Testis (tissue), 3 donors: ENCODE measurements around the gene KRT8. TPM values are rescaled to one million over a fixed set of nuclear protein-coding genes. Genes with fewer than 3 reads are reported as not detected.

ENCODE experiments used
- DNase-seq: peaks from one replicate; pipeline ENCODE4 v3.0.0-alpha.2; 2019
- H3K27ac ChIP-seq, 2 donors: fragments of 200-600 bp; sonication (generic); one replicate each; pipeline ENCODE4 v1.5.1; 2019
- H3K27me3 ChIP-seq: fragments of 200-600 bp; sonication (generic); one replicate; pipeline ENCODE4 v1.5.1; 2019
- H3K36me3 ChIP-seq: fragments of 200-600 bp; sonication (generic); one replicate; pipeline ENCODE4 v1.5.1; 2017; ENCODE audit warnings: low read depth; ENCODE audit errors: missing control alignments
- H3K4me1 ChIP-seq: fragments of 200-600 bp; sonication (generic); one replicate; pipeline ENCODE4 v1.5.1; 2019
- H3K4me3 ChIP-seq, 2 donors: fragments of 200-600 bp; sonication (generic); one replicate each; pipeline ENCODE4 v1.5.1; 2017 to 2019
- H3K9me3 ChIP-seq: fragments of 200-600 bp; sonication (generic); one replicate; pipeline ENCODE4 v1.5.1; 2017
- POLR2A ChIP-seq: fragments of 450-650 bp; IDR thresholded peaks from one replicate; pipeline ENCODE4 v1.6.1; 2017; ENCODE audit warnings: antibody characterized with exemption, mild to moderate bottlenecking, moderate library complexity
- WGBS, 2 donors: methylation state at CpG; one replicate each; pipeline ENCODE4 v1.1.5; 2018; 5-methylcytosine and 5-hydroxymethylcytosine counted together
- intact Hi-C: fragments of 100-400 bp; cut with DNase I; formaldehyde crosslinking; loops from one replicate; pipeline ENCODE4 v1.15.1; 2023; ENCODE audit warnings: low total_unique reads
- polyA plus RNA-seq: library from polyadenylated mRNA; stranded (reverse); fragments of 350-450 nt; fragmentation: Illumina TruSeq; extraction: RNeasy Lipid Tissue Mini Kit (QIAGEN cat#74804); gene quantifications from one replicate; pipeline ENCODE4 v1.2.3, GENCODE V29; 2014; ENCODE audit warnings: low read depth, low replicate concordance; ENCODE audit not compliant: insufficient read depth
- total RNA-seq, 2 donors: library from RNA; depleted of rRNA; stranded (reverse); fragments of >200 nt; gene quantifications; one replicate each; pipeline ENCODE4 v1.2.3, GENCODE V29; 2016
- TF ChIP-seq, protein P1 (sequence below), 3 experiments: fragments of 450-650 bp in 2 of 3; fragments of 200-600 bp in 1 of 3; sonication (generic) in 1 of 3; IDR thresholded peaks; one replicate each; pipeline ENCODE4 v1.5.1; 2016 to 2019; ENCODE audit warnings: antibody characterized with exemption in 3 of 3, mild to moderate bottlenecking in 2 of 3, moderate library complexity in 1 of 3

KRT8 gene
- total and polyA plus RNA-seq, 3 donors from 2014 or later = 13.2 to 63.0 (median 14.6) TPM

DNA sequence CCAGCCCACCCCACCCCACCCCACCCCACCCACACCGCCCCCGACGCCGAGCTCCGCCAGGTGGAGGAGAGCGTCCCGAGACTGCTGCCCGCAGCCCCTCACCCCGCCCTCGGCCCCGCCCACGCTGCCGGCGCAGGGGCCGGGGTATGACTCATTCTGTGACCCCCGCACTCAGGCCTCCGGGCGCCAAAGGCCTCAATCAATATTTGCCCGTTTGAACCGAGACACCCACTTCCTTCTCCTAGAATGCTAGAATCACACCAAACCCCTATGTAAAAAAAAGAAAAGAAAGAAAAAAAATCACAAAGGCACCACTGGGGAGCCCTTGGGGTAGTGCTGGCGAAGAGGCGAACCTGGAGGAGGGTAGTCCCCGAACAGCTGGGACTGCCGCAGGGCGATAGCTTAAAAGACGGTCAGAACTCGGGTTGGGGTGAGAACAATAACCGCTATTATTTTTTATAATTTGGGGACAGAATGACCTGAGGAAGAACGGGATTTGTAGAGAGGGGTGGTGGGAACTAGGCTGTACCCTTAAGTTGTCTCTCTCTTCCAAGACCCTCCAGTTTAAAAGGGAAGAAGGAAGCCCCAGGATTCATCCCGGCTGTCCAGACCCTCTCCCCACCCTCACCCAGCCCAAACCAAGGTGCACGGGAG lies 894 bp downstream of the KRT8 start:
- H3K9me3 ChIP-seq = no peaks in the 10 kb centered on the region
- WGBS, 2 donors = 17 to 31% methylated on average over 18 to 25 of the region's 31 CpGs
- TF ChIP-seq POLR2A = no peak
- TF ChIP-seq, protein P1, sequence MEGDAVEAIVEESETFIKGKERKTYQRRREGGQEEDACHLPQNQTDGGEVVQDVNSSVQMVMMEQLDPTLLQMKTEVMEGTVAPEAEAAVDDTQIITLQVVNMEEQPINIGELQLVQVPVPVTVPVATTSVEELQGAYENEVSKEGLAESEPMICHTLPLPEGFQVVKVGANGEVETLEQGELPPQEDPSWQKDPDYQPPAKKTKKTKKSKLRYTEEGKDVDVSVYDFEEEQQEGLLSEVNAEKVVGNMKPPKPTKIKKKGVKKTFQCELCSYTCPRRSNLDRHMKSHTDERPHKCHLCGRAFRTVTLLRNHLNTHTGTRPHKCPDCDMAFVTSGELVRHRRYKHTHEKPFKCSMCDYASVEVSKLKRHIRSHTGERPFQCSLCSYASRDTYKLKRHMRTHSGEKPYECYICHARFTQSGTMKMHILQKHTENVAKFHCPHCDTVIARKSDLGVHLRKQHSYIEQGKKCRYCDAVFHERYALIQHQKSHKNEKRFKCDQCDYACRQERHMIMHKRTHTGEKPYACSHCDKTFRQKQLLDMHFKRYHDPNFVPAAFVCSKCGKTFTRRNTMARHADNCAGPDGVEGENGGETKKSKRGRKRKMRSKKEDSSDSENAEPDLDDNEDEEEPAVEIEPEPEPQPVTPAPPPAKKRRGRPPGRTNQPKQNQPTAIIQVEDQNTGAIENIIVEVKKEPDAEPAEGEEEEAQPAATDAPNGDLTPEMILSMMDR (IDR thresholded peaks at IDR 0.05) = no peak
- no peaks in the 10 kb centered on the region for H3K36me3 ChIP-seq
- H3K27me3 ChIP-seq = no peaks in the 10 kb centered on the region
- H3K4me1 ChIP-seq = peaks cover 12% of the 10 kb centered on the region
- intact Hi-C loops = no loop called here
- H3K4me3 ChIP-seq = peak overlapping the region; percentile 31 to 60
- DNase-seq = peak; percentile 27
- peak overlapping the region in 1 of 2 donors; percentile 37 for H3K27ac ChIP-seq

DNA sequence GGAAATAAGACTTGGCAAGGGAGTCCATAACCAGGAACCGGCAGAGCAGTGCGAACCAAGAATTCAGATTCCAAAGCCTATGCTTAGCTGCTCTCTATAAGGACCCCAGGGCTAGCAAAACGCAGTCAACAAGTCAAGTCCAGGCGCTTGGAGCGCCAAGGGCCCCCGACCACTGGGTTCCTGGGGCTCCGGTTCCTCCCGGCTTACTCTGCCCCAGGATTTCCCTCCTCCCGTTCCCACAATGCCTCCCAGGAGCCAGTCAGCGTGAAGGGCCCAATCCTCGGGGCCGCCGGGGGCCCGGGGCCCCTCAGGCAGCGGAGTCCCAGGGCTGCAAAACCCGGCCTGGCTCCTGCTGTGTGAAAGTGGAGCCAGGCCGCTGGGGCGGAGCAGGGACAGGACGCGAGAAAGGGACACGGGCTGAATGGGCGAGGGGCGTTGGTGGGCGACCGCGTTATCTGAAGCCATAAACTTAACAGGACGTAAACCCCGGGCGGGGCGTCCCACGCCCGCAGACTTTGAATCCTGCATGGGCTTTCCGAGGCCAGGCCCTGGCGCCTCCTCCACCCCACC lies 1.5 kb downstream of the KRT8 start:
- H3K9me3 ChIP-seq = no peaks in the 10 kb centered on the region
- intact Hi-C loops = no loop called here
- H3K36me3 ChIP-seq = no peaks in the 10 kb centered on the region
- TF ChIP-seq, protein P1 (IDR thresholded peaks at IDR 0.05) = peak in 1 of 3 experiments; percentile 11
- TF ChIP-seq POLR2A = no peak
- peak overlapping the region in 1 of 2 donors; percentile 37 for H3K27ac ChIP-seq
- peaks cover 12% of the 10 kb centered on the region for H3K4me1 ChIP-seq
- peak overlapping the region; percentile 31 to 60 for H3K4me3 ChIP-seq
- 6 to 10% methylated on average over 30 to 32 of the region's 34 CpGs for WGBS, 2 donors
- peak; percentile 86 for DNase-seq
- no peaks in the 10 kb centered on the region for H3K27me3 ChIP-seq

DNA sequence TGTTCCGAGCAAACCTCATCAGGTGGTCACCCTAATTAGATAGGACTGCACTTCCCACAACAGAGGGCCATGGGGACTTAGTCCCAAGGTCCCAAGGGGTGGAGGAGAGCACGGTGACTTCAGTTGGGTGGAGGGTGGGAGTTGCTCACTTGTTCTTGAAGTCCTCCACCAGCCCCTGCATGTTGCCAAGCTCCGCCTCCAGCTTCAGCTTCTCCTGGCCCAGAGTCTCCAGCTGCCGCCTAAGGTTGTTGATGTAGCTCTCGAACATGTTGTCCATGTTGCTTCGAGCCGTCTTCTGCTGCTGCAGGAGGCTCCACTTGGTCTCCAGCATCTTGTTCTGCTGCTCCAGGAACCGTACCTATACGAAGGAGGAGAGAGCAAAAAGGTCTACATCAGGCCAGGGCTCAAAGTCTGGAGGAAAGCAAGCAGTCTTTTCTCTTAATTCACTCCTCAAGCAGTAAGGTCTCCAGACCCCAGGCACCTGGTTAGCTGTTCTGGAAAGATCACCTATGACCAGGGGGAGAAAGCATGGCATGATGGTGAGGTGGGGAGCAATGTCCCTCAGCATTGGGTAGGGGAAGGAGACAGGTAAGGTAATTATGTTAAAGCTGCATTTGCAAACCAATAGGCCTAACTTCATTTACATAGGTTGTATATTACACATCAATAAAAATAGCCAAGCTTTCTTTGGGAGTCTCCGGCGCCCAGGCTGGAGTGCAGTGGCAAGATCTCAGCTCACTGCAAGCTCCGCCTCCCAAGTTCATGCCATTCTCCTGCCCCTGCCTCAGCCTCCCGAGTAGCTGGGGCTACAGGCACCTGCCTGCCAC lies 2.9 kb downstream of the KRT8 start:
- no peak for DNase-seq
- H3K36me3 ChIP-seq = no peaks in the 10 kb centered on the region
- H3K4me1 ChIP-seq = peaks cover 8% of the 10 kb centered on the region
- intact Hi-C loops = no loop called here
- H3K9me3 ChIP-seq = no peaks in the 10 kb centered on the region
- no peaks in the 10 kb centered on the region for H3K27me3 ChIP-seq
- H3K27ac ChIP-seq = no peak overlapping the region
- 86 to 89% methylated on average over 8 to 13 of the region's 13 CpGs for WGBS, 2 donors
- H3K4me3 ChIP-seq = no peak overlapping the region
- TF ChIP-seq, protein P1 (IDR thresholded peaks at IDR 0.05) = no peak
- no peak for TF ChIP-seq POLR2A

DNA sequence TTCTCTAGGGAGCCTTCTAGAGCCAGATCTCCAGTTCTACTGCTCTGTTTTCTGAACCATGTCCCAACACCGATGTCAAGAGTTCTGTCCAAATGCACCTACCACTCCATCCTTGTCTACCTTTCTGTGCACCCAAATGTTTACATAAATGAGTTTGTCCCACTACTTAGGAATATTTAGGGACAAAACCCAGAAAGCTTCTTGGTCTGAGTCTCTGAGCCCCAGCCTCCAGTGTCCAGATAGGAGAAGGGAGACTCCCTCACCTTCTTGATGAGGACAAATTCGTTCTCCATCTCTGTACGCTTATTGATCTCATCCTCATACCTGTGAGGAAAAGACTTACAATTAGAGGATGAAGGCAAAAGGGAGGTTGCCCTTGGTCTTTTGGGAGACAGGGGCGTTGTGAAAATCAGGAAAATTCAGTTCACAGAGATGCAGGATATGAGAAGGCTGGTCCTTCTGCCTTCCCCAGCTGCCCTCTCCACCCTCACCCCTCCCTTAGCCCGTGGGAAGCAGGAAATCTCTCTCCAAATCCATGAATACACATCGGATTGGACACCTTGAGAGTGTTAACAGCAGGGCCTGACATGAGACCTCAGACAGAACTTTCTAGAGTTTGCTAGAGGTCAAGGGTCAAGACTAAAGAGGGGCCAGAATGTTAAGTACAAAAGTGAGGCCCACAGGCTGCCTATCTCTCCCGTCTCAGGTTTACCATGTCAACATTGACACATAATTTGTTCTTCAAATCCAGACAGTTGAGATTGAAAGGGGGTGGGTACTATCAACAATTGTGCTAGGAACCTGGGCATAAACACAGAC lies 3.8 kb downstream of the KRT8 start:
- 68 to 85% methylated on average over 7 of the region's 7 CpGs for WGBS, 2 donors
- intact Hi-C loops = no loop called here
- no peaks in the 10 kb centered on the region for H3K9me3 ChIP-seq
- DNase-seq = no peak
- H3K4me3 ChIP-seq = no peak overlapping the region
- H3K36me3 ChIP-seq = no peaks in the 10 kb centered on the region
- peaks cover 6% of the 10 kb centered on the region for H3K4me1 ChIP-seq
- H3K27me3 ChIP-seq = no peaks in the 10 kb centered on the region
- TF ChIP-seq POLR2A = no peak
- TF ChIP-seq, protein P1 (IDR thresholded peaks at IDR 0.05) = no peak
- H3K27ac ChIP-seq = no peak overlapping the region
